Left lobe of liver (tissue), 2 donors: ENCODE data around the gene SLCO2B1. TPM values are rescaled to one million over a fixed set of nuclear protein-coding genes. Genes with fewer than 3 reads are reported as not detected.

Source experiments
- ATAC-seq: fragments of 200-7000 bp; cut with Tn5 transposase; one replicate; pipeline ENCODE4 v1.9.1; 2020; ENCODE audit warnings: mild to moderate bottlenecking, moderate library complexity
- DNase-seq: peaks from one replicate; pipeline ENCODE4 v3.0.0-alpha.2; 2020; ENCODE audit warnings: low spot score
- total RNA-seq: library from RNA; stranded (reverse); gene quantifications from one replicate; pipeline ENCODE4 v1.2.1, GENCODE V29; 2021
- donor health status: DM: no; HTN: no; CAD: no; lungs with moderate emphysema.
- donor health status: DM: no; HTN: yes; CAD: no.

Gene SLCO2B1
- total RNA-seq, 1 donor from 2014 or later: 327 TPM

- peak; percentile 2 for ATAC-seq
These were observed 57.5 kb downstream of the SLCO2B1 start for GRCh38 chr11:75208446-75208845.

GRCh38 chr11:75212411-75212810 lies 61.5 kb downstream of the SLCO2B1 start:
- DNase-seq: no peak
- no peak for ATAC-seq

More at GRCh38 chr11:75208446-75208845, 57.5 kb downstream of the SLCO2B1 start:
- DNase-seq: no peak

- peak; percentile 85 for ATAC-seq
- peak; percentile 65 for DNase-seq
These were observed 63.5 kb downstream of the SLCO2B1 start for GRCh38 chr11:75214411-75214821.

GRCh38 chr11:75214843-75215242 lies 63.9 kb downstream of the SLCO2B1 start:
- ATAC-seq (no peak), DNase-seq (no peak)

- ATAC-seq (no peak), DNase-seq (no peak)
These were observed 69.0 kb downstream of the SLCO2B1 start for GRCh38 chr11:75219869-75220268.

- DNase-seq (no peak), ATAC-seq (peak; percentile 57)
These were observed 73.2 kb downstream of the SLCO2B1 start for GRCh38 chr11:75223954-75224643.

- no peak for DNase-seq
- ATAC-seq: no peak
These were observed 74.9 kb downstream of the SLCO2B1 start for GRCh38 chr11:75225794-75226193.

- no peak for DNase-seq
- ATAC-seq: no peak
These were observed 78.6 kb downstream of the SLCO2B1 start for GRCh38 chr11:75229466-75229865.

- DNase-seq: no peak
- no peak for ATAC-seq
These were observed 79.7 kb downstream of the SLCO2B1 start for GRCh38 chr11:75230621-75231020.

- no peak for DNase-seq
- ATAC-seq: peak; percentile 77
These were observed 82.9 kb downstream of the SLCO2B1 start for GRCh38 chr11:75233754-75234172.

- ATAC-seq (no peak), DNase-seq (no peak)
These were observed 85.2 kb downstream of the SLCO2B1 start for GRCh38 chr11:75236062-75236461.

- DNase-seq (no peak), ATAC-seq (no peak)
These were observed 86.1 kb downstream of the SLCO2B1 start for GRCh38 chr11:75237050-75237449.

GRCh38 chr11:75238595-75239440 lies 87.9 kb downstream of the SLCO2B1 start:
- no peak for DNase-seq

GRCh38 chr11:75239531-75240290 lies 88.8 kb downstream of the SLCO2B1 start:
- no peak for ATAC-seq
- no peak for DNase-seq

More at GRCh38 chr11:75238595-75239440, 87.9 kb downstream of the SLCO2B1 start:
- ATAC-seq: no peak

GRCh38 chr11:75240311-75241035 lies 89.6 kb downstream of the SLCO2B1 start, which contains the start of gene TPBGL:
TPBGL (plus strand) TSS chr11:75240774; CDS start chr11:75241050, 276 bp downstream.
- ATAC-seq (no peak), DNase-seq (no peak)

- ATAC-seq (peak; percentile 98), DNase-seq (peak; percentile 88)
These were observed 90.4 kb downstream of the SLCO2B1 start for GRCh38 chr11:75241036-75241905.

- no peak for DNase-seq
- no peak for ATAC-seq
These were observed 91.2 kb downstream of the SLCO2B1 start for GRCh38 chr11:75241906-75242644.

GRCh38 chr11:75242722-75243600 lies 92.1 kb downstream of the SLCO2B1 start:
- no peak for ATAC-seq
- DNase-seq: no peak
